ENCODE results near the gene UQCC3.

GRCh38 chr11:62646825-62647608, 24.5 kb upstream of the UQCC3 start:
- TF ChIP-seq CTCF (IDR thresholded peaks at IDR 0.05): no peak
- TF ChIP-seq POLR2A (IDR thresholded peaks at IDR 0.05): no peak
